Activated B cell treated with CpG ODN at 0.5 μM for 24 hours (primary cell): Measurements from ENCODE around the gene MAP3K15. TPM values are rescaled to one million over a fixed set of nuclear protein-coding genes. Genes with fewer than 3 reads are reported as not detected.

Source experiments
- ATAC-seq: fragments of 200-7000 bp; cut with Tn5 transposase; one replicate; pipeline ENCODE4 v1.10.0; 2021; ENCODE audit warnings: low read depth, mild to moderate bottlenecking, moderate library complexity
- CTCF ChIA-PET: fragments of 350-600 bp; sonication (Branson Sonifier 250); formaldehyde crosslinking; loops from one replicate; lab custom pipeline; 2021; ENCODE audit warnings: antibody characterized with exemption; lab: Charles Lee
- POLR2A ChIA-PET: fragments of 350-600 bp; sonication (Branson Sonifier 250); formaldehyde crosslinking; loops from one replicate; lab custom pipeline; 2021; ENCODE audit warnings: antibody characterized with exemption; lab: Charles Lee
- DNase-seq: peaks from one replicate; pipeline ENCODE4 v3.0.0; 2022
- H3K27ac Mint-ChIP-seq: one replicate; pipeline ENCODE4 v1.8.0; 2020; ENCODE audit warnings: mixed read lengths
- H3K27me3 Mint-ChIP-seq: one replicate; pipeline ENCODE4 v1.8.0; 2021; ENCODE audit warnings: mixed read lengths
- H3K36me3 Mint-ChIP-seq: one replicate; pipeline ENCODE4 v1.8.0; 2021; ENCODE audit warnings: low read depth, mixed read lengths
- H3K4me1 Mint-ChIP-seq: one replicate; pipeline ENCODE4 v1.8.0; 2021; ENCODE audit warnings: mixed read lengths
- H3K4me3 Mint-ChIP-seq: one replicate; pipeline ENCODE4 v1.8.0; 2020; ENCODE audit warnings: mild to moderate bottlenecking, mixed read lengths
- H3K9me3 Mint-ChIP-seq: one replicate; pipeline ENCODE4 v1.8.0; 2020; ENCODE audit warnings: mixed read lengths
- CTCF ChIP-seq: fragments of 200-600 bp; IDR thresholded peaks from one replicate; pipeline ENCODE4 v1.8.0; 2022; ENCODE audit warnings: antibody characterized with exemption, mild to moderate bottlenecking
- intact Hi-C: fragments of 100-400 bp; cut with micrococcal nuclease; formaldehyde crosslinking; loops from one replicate; pipeline ENCODE4 v1.15.1; 2024
- total RNA-seq: library from RNA; stranded (reverse); gene quantifications from 2 replicates; pipeline ENCODE4 v1.2.3, GENCODE V29; 2022

Gene MAP3K15
- total RNA-seq, 1 donor from 2014 or later: 0.11 TPM

- Mint-ChIP-seq H3K36me3 (peaks cover 65% of the 10 kb centered on the region), H3K27me3 (no peaks in the 10 kb centered on the region), H3K9me3 (no peaks in the 10 kb centered on the region), H3K27ac (no peak overlapping the region), H3K4me3 (no peak overlapping the region), H3K4me1 (no peaks in the 10 kb centered on the region)
- POLR2A ChIA-PET: no interaction called here
- DNase-seq (no peak), ATAC-seq (no peak)
- intact Hi-C loops: no loop called here
- no peak for TF ChIP-seq CTCF
- CTCF ChIA-PET: no interaction called here
These were observed 24.8 kb upstream of the MAP3K15 start for GRCh38 chrX:19540076-19540475.

GRCh38 chrX:19539665-19540064 is 24.4 kb upstream of the MAP3K15 start:
- no peak overlapping the region for H3K4me3 Mint-ChIP-seq
- H3K27me3 Mint-ChIP-seq: no peaks in the 10 kb centered on the region
- intact Hi-C loops: no loop called here
- no peaks in the 10 kb centered on the region for H3K9me3 Mint-ChIP-seq
- ATAC-seq: no peak
- H3K4me1 Mint-ChIP-seq: no peaks in the 10 kb centered on the region
- POLR2A ChIA-PET: no interaction called here
- no peak overlapping the region for H3K27ac Mint-ChIP-seq
- no peak for TF ChIP-seq CTCF
- CTCF ChIA-PET: no interaction called here
- no peak for DNase-seq
- peaks cover 60% of the 10 kb centered on the region for H3K36me3 Mint-ChIP-seq

GRCh38 chrX:19535476-19535875 is 20.2 kb upstream of the MAP3K15 start:
- H3K9me3 Mint-ChIP-seq: no peaks in the 10 kb centered on the region
- TF ChIP-seq CTCF: no peak
- no peaks in the 10 kb centered on the region for H3K4me1 Mint-ChIP-seq
- peaks cover 25% of the 10 kb centered on the region for H3K36me3 Mint-ChIP-seq
- DNase-seq: no peak
- POLR2A ChIA-PET: no interaction called here
- no peak overlapping the region for H3K27ac Mint-ChIP-seq
- intact Hi-C loops: loop anchor here (1.0 kb wide), 1 partner anchor 163 kb away; no protein-coding TSS in a partner anchor
- ATAC-seq: no peak
- CTCF ChIA-PET: interaction anchor here (0.7 kb wide), 1 partner anchor 527 kb away, joined by 3 read pairs; no protein-coding TSS in a partner anchor
- H3K27me3 Mint-ChIP-seq: no peaks in the 10 kb centered on the region
- H3K4me3 Mint-ChIP-seq: no peak overlapping the region

DNA sequence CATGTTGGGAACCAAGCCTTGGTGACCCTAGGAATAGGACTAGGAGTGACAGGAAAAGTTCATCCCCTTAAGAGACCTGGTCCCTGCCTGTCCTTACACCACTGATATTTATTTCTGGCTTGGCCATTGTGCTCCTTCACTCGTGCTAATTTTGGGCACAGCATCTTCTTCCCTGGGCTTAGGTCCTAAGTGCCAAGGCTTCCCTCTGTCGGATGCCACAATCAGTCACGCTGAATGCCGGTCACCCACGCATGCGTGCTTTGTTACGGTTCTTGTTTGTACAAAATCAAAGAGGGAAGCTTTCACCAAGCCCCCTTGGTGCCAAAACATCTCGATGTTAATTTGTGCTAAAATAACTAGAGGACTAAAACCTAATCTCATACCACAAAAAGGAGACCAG is 17.4 kb upstream of the MAP3K15 start:
- DNase-seq: no peak
- Mint-ChIP-seq H3K27ac (no peak overlapping the region), H3K4me3 (no peak overlapping the region), H3K36me3 (peaks cover 15% of the 10 kb centered on the region), H3K9me3 (no peaks in the 10 kb centered on the region), H3K27me3 (no peaks in the 10 kb centered on the region), H3K4me1 (no peaks in the 10 kb centered on the region)
- intact Hi-C loops: loop anchor here (5.0 kb wide), 1 partner anchor 1140 kb away; no protein-coding TSS in a partner anchor
- ATAC-seq: no peak
- ChIA-PET POLR2A (no interaction called here), CTCF (no interaction called here)
- no peak for TF ChIP-seq CTCF

GRCh38 chrX:19517965-19518364 is 2.7 kb upstream of the MAP3K15 start:
- no peak for ATAC-seq
- intact Hi-C loops: no loop called here
- Mint-ChIP-seq H3K4me3 (no peak overlapping the region), H3K9me3 (no peaks in the 10 kb centered on the region), H3K27me3 (peaks cover 16% of the 10 kb centered on the region), H3K4me1 (no peaks in the 10 kb centered on the region), H3K36me3 (no peaks in the 10 kb centered on the region), H3K27ac (no peak overlapping the region)
- ChIA-PET CTCF (no interaction called here), POLR2A (no interaction called here)
- no peak for DNase-seq
- TF ChIP-seq CTCF: no peak
